ENCODE data around the gene GRIK1.

- no peak for TF ChIP-seq CTCF (IDR thresholded peaks at IDR 0.05)
- no peak for TF ChIP-seq POLR2A (IDR thresholded peaks at IDR 0.05)
- TF ChIP-seq POLR2AphosphoS5 (IDR thresholded peaks at IDR 0.05) = no peak
Measured at GRCh38 chr21:29670228-29670627, 269.6 kb downstream of the GRIK1 start.

Measured in prostate gland (tissue), 2 donors.